Activated naive CD4-positive, alpha-beta T cell (primary cell): ENCODE data around the gene NUTM1.
"Not testable (repeated sequence)": the region's sequence is repeated elsewhere in the genome, so short reads cannot be mapped to it uniquely, and the experiment has no call there.

Experiments
- DNase-seq, 4 experiments: peaks; one replicate each; lab custom pipeline; 2025; lab: John Stamatoyannopoulos, UW

The NUTM1 gene

DNA sequence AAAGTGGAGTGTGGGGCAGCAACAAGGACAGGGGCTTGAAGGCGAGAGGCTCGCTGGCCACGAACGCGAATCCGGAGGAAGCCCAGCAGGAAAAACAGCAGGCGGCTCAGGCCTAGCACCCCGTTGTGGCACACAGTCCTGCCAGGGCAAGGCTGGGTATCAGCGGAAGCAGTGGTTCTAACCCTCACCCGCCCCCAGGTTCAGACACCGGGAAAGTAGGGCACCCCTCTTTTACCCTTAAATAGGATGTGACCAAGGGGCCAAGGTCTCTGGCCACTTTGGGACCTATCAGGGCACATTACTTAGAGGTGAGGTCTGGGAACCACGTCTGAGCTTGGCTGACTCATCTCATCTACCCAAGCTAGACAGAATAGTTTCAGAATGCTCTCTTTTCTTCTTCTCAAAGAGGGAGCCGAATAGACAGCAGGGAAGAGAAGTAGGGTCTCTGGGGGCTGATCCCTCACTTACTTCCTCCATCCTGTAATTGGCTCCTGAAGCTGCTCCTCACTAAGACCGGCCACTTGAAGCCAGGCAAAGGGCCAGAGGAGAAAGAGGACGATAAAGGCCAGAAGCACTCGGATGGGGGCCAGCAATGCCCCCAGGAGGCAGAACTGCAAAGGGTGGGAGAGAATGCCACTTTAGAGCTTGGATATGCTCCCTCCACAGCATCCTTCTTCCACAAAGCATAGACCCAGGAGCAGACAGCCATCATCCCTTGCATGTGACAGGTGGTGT, 22.1 kb downstream of the NUTM1 start:
- DNase-seq, result no peak

DNA sequence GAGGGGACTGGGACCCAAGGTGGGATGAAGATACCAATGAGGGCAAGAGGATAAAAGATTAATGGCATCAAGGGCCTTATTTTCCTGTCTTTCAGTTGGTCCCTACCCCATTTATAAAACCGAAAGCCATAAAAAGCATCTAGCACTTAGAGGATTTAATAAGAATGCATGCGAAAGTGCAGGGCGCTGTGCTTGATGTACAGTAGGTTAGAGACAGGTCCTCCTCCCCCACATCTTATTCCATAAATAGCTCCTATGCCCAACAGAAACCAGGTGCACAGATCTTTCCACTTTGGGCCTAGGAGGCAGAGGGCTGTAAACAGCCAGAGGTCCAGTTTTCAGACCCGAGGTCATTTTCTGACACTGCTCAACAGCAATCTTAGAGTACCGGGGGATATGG, 22.7 kb downstream of the NUTM1 start:
- no peak for DNase-seq

DNA sequence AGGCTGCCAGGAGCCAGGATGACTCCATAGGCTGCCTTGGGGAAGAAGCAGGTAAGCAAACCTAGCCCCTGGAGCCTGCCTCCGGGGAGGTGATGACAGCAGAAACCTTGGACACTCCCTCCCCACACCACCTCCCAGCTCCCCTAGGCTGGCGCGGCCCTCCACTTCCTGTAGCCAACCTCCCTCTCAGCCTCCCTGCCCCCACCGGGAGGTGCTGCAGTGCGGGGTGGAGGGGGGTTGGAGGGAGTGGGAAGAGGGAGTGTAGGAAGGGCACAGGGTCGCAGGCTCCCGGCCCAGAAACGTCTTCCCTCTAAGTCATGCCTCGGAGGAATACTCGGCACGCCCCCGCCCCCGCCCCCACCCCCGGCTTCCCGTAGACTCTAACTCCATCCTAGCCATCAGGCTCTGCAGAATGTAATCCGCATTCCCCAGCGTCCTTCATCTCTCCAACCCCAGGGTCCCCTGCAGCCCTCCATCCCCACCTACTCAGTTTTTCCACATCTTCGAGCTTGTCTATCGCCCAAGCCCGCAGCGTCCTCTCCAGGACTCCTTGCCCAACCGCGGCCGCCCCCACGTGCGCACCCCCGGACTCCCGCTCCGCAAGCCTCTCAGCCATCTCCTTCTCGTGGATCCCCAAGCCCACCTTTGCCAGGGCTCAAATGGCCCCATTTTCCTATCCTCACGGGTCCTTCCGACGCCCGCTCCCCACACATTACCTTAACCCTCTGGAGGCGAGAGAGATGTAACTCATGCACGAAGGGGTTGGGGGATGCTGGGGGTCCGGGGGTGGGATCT, 23.4 kb downstream of the NUTM1 start:
- DNase-seq, result peak in 2 of 4 experiments; percentile 15 to 35

DNA sequence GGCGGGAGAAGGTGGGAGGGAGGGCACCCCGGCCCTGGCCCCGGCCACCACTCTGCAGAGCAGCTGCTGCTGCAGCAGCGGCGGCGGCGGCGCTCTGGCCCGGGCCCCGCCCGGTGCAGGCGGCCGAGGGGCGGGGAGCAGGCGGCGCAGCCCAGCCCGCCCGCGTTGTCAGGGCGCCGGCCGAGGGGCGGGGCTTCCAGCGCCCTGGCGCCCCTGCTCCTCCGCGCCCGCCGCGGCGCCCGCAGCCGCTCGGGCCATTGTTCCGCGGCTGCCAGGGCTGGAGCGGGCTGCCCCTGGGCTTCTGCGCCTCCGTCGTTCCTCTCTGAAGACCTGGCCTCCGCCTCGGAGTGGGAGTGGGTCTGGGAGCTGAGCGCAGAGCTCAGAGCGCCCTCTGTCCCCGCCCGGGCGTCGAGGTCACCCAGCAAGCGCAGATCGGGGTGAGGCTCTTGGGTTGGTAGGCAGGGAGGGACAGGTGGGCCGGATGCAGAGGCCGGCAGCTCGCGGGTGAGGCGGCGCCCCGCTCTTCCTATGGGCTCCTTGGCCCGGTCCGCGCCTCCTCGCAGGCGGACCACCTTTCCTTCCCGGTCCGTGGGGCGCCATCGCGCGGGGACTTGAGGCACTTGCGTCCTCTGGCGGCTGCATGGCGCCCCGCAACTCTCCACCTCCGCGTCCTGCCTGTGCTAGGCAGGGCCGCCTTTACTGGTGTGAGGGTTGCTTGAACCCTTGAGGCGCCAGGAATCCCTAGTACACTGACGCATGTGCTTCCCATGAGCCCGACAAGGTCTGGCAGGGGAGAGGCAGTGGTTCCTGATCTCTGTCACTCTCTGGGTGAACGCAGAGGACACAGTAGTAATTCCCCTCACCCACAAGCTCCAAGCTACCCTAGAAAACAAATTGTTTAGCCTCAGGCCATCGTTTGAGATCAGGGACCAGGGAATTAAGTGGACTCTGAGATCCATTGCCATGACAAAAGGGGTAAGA, 24.3 kb downstream of the NUTM1 start, which contains the start of gene LPCAT4:
LPCAT4 (minus strand) TSS at position 96 of the 981 bp plus-strand sequence. CDS start 96 bp downstream, outside the sequence.
- DNase-seq, result peak; percentile 66 to 87 (median 75)

DNA sequence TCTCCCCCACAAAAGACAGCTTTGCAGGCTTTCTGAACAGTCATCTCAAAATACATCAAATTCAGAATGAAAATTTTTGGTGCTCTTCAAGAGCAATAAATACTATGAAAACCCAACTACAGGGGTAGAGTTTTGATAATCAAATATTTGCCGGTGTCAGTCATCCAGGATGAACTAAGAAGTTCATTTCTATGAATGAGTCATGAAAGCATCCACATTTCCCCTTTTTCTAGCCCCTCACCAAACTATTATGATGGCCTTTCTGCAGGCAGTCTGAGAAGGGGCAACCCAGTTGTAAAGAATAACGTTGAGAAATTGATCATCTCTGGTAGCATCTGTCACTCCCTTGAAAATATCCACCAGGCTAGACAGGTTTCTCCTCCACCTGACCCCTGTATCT, 27.0 kb downstream of the NUTM1 start:
- DNase-seq, result no peak

DNA sequence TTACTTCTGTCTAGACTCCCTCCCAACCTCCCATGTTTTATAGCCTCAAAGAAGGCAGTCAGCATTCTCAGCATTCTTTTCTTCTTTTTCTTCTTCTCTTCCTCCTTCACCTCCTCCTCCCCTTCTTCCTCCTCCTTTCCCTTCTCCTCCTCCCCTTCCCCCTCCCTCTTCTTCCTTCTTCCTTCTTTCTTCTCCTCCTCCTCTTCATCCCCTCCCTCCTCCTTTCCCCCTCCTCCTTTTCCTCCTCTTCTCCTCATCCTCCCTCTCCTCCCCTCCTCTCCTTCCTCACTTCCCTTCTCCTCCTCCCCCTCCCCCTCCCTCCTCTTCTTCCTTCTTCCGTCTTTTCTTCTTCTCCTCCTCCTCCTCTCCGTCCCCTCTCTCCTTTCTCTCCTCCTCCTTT, 27.5 kb downstream of the NUTM1 start:
- DNase-seq, result no peak

DNA sequence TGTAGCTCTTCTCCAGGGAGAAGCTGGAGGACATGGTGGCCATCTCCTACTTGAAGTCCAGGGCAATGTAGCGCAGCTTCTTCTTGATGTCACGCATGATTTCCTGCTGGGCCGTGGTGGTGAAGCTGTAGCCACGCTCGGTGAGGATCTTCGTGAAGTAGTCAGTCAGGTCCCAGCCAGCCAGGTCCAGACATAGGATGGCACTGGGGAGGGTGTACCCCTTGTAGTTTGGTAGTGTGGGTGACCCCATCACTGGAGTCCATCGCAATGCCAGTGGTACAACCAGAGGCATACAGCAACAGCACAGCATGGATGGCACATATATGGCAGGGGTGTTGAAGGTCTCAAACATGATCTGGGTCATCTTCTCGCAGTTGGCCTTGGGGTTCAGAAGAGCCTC, 30.8 kb downstream of the NUTM1 start:
- no peak for DNase-seq

DNA sequence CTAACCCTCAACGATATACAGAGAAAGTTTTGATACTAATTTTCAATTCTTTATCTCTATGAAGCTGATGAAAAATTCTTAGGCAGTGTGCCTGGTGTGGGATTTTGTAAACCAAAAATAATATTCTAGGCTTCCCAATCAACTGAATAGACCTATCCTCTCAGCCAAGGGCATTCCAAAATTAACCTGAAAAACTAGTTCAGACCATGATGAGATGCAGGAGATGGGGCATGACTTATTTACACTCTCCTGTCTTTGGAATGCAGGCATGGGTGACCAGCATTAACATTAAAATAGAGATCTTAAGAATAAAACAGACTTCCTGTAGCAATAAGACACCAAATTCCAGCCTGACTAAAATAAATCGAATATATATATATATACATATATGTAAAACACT, 31.7 kb downstream of the NUTM1 start:
- DNase-seq, result no peak

DNA sequence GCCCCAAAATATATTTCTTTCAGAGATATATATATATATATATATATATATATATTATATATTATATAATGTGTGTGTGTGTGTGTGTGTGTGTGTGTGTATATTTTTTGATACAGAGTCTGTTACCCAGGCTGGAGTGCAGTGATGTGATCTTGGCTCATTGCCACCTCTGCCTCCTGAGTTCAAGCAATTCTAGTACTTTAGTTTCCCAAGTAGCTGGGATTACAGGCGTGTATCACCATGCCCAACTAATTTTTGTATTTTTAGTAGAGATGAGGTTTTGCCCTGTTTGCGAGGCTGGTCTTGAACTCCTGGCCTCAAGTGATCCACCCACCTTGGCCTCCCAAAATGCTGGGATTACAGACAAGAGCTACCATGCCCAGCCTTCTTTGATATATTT, 32.4 kb downstream of the NUTM1 start:
- DNase-seq, result not testable (repeated sequence)

DNA sequence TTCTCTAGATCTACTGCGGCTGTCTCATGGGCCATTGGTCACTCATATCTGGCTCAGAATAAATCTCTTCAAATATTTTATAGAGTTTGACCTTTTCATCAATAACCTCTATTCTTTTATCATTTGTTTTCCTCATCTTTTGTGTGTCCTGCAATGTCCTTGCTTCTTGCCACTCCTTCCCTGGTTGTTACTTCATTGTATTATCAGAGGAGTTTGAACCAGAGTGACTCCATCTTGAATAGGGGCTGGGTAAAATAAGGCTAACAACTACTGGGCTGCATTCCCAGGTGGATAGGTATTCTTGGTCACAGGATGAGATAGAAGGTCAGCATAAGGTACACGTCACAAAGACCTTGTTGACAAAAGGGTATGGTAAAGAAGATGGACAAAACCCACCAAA, 33.7 kb downstream of the NUTM1 start:
- DNase-seq, result no peak

DNA sequence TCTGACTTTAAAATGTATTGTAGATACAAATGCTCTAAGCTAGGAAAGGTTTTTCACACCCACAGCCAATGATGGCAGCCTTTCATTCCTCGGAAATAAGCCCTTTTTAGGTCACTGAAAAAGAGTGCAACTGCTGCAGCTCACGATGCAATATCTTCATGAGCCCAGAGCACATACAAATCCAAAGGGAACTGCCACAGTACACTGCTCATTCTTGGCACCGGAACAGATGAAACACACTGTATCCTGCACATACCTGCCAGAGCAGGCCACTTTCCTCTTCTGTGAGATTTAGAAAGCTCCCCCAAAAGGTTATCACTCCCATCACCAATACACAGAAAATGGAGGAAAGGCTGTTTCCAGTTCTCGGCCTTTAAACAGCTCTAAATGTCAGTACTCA, 37.4 kb downstream of the NUTM1 start:
- not testable (repeated sequence) for DNase-seq

DNA sequence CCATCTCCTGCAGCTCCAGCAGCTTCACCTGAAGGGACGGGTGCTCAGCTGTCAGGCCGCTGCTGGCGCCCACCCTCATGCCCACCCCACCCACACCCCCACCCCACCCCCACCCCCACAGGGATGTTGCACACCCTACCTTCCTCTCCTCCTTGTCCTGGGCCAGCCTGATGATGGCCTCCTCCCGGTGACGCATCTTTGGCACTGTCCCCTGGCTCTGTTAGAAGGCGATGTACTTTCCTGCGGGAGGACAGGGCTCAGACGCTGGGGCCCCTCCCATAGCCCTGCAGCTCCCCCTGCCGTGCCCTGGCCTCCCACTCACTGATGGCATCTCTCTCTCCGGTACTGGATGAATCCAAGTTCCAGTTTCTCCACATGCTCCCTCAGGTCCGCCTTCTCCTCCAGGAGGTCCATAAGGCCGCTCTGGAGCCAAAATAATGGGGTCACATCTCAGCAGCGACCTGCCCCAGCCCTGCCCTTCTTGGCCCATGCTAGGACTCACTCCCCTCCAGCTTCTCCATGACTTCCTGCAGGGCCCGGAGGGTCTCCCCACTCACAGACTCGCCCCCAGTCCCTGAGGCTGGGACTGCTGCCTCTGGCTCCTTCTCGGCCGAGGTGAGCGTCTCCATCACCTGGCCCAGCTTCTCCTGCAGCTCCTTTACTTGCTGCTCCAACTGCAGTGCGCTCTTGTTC, 38.9 kb downstream of the NUTM1 start:
- not testable (repeated sequence) for DNase-seq

DNA sequence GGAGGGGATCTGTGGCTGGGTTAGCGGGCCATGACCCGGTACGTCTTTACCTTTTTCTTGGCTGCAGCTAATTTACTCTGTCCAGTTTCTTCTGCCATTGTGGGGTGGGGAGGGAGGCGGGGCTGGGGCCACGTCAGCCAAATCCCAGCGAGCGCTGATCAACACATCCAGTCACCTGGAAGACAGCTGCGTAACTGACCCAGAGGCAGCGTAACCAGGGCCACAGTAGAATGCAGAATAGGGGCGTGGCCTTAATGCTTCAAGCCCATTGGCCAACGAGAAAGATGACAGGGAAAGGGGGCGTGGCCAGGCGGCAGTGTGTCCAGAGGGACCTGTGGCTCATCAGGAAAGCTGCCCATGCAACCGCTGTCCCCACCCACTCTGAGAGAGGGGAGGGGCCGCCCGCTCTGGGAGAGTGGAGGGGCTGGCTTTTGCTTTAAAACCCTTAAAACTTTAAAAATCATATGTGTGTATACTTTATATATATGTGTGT, 46.5 kb downstream of the NUTM1 start:
- DNase-seq, result not testable (repeated sequence)

DNA sequence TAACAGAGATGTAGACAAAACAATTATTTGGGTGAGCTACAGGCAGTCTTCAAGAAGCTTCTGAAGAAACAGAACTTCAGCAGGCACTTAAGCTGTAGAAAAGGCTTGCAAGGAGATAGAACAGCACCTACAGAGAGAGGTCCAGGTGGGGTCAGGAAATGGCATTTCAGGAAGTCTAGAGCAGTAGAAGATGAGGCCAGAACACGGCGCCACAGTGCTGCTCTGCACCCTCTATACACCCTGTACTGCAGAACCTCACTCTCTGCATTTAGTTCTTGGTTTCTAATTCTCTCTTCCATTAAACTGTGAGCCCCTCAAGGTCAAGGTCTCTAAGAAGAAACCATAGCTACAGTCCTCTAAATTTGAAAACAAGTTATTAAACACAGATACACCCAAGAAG, 49.9 kb downstream of the NUTM1 start:
- not testable (repeated sequence) for DNase-seq

DNA sequence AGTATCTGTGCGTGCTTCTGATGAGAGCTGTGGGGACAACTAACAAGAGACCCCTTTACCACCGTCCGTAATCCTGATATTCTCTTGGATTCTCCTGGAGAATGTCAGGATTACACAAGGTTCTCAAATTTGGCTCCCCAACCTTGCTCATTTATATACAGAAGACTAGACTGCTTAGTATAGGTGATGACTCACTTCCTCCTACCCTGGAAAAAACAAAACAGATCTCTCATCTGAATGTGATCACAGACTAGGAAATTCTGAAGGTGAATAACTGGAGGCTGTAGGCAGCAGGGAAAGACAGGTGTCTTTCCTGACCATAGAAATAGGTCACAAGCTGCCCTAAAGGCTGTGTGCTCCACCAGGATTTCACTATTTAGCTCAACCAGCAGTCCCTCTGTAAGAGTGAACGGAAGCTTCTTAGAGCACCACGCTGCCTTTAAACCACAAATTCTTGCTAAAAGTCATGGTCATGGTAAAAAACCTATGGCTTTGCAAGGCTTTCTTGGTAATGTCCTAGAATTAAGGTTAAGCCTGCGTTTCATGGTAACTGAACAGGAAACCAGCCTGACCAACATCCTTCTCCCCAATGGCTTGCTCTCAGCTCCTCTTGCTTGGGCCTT, 54.6 kb downstream of the NUTM1 start:
- DNase-seq, result not testable (repeated sequence)

DNA sequence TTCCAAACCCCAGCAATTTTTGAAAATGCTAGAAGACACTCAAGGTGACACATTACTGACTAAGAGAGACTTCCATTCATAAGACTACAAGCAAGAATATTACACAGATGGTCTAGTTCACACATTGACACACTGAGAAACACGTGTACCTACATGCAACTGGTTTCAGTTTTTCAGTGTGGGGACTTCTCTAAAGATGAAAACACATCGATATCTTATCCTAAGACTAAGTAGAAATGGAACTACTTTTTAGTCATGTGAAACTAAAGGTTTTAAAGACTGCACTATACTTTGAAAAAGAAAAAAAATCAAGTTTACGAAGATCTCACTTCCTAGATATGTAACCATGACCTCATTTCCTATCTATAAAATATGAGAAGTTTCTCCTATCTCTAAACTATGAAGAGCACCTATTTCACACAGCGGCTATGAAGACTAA, 60.1 kb downstream of the NUTM1 start:
- DNase-seq, result not testable (repeated sequence)

DNA sequence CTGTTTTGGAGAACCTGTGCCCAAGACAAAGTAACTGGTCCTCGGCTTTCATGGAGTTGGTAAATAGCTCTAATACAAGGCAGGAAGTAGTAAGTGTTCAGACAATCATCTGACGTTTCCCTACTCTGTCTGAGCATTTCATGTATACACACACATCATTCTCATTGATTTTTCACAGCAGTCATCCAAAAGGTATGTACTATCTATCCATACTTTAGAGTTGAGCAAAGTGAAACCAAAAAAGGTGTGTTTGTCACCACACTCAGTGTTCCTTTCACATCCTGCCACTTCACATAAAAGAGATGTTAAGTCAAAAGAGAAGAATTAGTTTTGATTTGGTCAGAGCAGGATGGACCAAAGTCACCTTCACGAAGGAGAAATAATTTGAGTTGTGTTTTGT, 60.8 kb downstream of the NUTM1 start:
- not testable (repeated sequence) for DNase-seq
